H9 (cell line): Measurements from ENCODE around the gene HMCN1. TPM values are rescaled to one million over a fixed set of nuclear protein-coding genes. Genes with fewer than 3 reads are reported as not detected.

ENCODE experiments used
- DNase-seq: peaks from one replicate; pipeline ENCODE4 v3.0.0-alpha.2; 2017
- H2AFZ ChIP-seq: one replicate; pipeline ENCODE4 v1.6.1; 2013; ENCODE audit warnings: mild to moderate bottlenecking, low read length, control low read depth, moderate library complexity
- H2AK5ac ChIP-seq: 2 replicates; pipeline ENCODE4 v1.6.1; 2013; ENCODE audit warnings: low read length, control low read depth, mixed read lengths; ENCODE audit not compliant: insufficient read length
- H2BK120ac ChIP-seq: one replicate; pipeline ENCODE4 v1.6.1; 2013; ENCODE audit warnings: low read depth, mild to moderate bottlenecking, low read length, control low read depth, inconsistent platforms; ENCODE audit not compliant: poor library complexity, severe bottlenecking
- H2BK12ac ChIP-seq: 2 replicates; pipeline ENCODE4 v1.6.1; 2013; ENCODE audit warnings: low read length, control low read depth, mixed read lengths, low read depth; ENCODE audit not compliant: insufficient read length
- H2BK15ac ChIP-seq: 2 replicates; pipeline ENCODE4 v1.6.1; 2013; ENCODE audit warnings: low read depth, low read length, control low read depth
- H2BK20ac ChIP-seq: one replicate; pipeline ENCODE4 v1.6.1; 2013; ENCODE audit warnings: low read depth, mild to moderate bottlenecking, low read length, control low read depth, inconsistent platforms; ENCODE audit not compliant: poor library complexity, severe bottlenecking
- H2BK5ac ChIP-seq: 2 replicates; pipeline ENCODE4 v1.6.1; 2013; ENCODE audit warnings: low read length, control low read depth, mixed read lengths; ENCODE audit not compliant: insufficient read length
- H3K14ac ChIP-seq: 2 replicates; pipeline ENCODE4 v1.6.1; 2013; ENCODE audit warnings: low read length, control low read depth; ENCODE audit not compliant: insufficient read depth
- H3K18ac ChIP-seq: 2 replicates; pipeline ENCODE4 v1.6.1; 2013; ENCODE audit warnings: low read depth, mild to moderate bottlenecking, mixed read lengths, low read length, control low read depth; ENCODE audit not compliant: insufficient read length
- H3K23ac ChIP-seq: 2 replicates; pipeline ENCODE4 v1.6.1; 2013; ENCODE audit warnings: low read length, control low read depth, mixed read lengths, low read depth; ENCODE audit not compliant: insufficient read length
- H3K23me2 ChIP-seq: 2 replicates; pipeline ENCODE4 v1.6.1; 2013; ENCODE audit warnings: low read depth, mild to moderate bottlenecking, mixed read lengths, low read length, control low read depth; ENCODE audit not compliant: insufficient read length, poor library complexity, severe bottlenecking
- H3K27ac ChIP-seq: 2 replicates; pipeline ENCODE4 v1.5.1; 2013; ENCODE audit warnings: low read length, control low read depth, mixed read lengths, low read depth; ENCODE audit not compliant: insufficient read length
- H3K27me3 ChIP-seq: 2 replicates; pipeline ENCODE4 v1.6.1; 2013; ENCODE audit warnings: low read length, control low read depth, inconsistent platforms; ENCODE audit not compliant: insufficient read depth
- H3K4ac ChIP-seq: 2 replicates; pipeline ENCODE4 v1.6.1; 2013; ENCODE audit warnings: low read depth, mild to moderate bottlenecking, control low read depth, inconsistent platforms, low read length, moderate library complexity
- H3K4me1 ChIP-seq: 2 replicates; pipeline ENCODE4 v1.6.1; 2013; ENCODE audit warnings: low read length, control low read depth, inconsistent platforms; ENCODE audit not compliant: insufficient read depth
- H3K4me2 ChIP-seq: 2 replicates; pipeline ENCODE4 v1.6.1; 2013; ENCODE audit warnings: low read length, control low read depth, mixed read lengths; ENCODE audit not compliant: insufficient read length, insufficient read depth
- H3K56ac ChIP-seq: 2 replicates; pipeline ENCODE4 v1.6.1; 2013; ENCODE audit warnings: low read depth, mild to moderate bottlenecking, mixed read lengths, low read length, control low read depth; ENCODE audit not compliant: insufficient read length
- H3K79me1 ChIP-seq: 2 replicates; pipeline ENCODE4 v1.6.1; 2013; ENCODE audit warnings: low read depth, mild to moderate bottlenecking, moderate library complexity, low read length, control low read depth, inconsistent platforms; ENCODE audit not compliant: insufficient read depth, poor library complexity, severe bottlenecking
- H3K79me2 ChIP-seq: 2 replicates; pipeline ENCODE4 v1.6.1; 2013; ENCODE audit warnings: low read length, control low read depth, inconsistent platforms; ENCODE audit not compliant: insufficient read depth
- H3K9ac ChIP-seq: 2 replicates; pipeline ENCODE4 v1.6.1; 2013; ENCODE audit warnings: low read length, control low read depth, mixed read lengths; ENCODE audit not compliant: insufficient read length; ENCODE audit errors: extremely low read depth
- H3K9me3 ChIP-seq: one replicate; pipeline ENCODE4 v1.6.1; 2013; ENCODE audit warnings: low read depth, low read length, inconsistent platforms; ENCODE audit not compliant: control insufficient read depth
- H3T11ph ChIP-seq: one replicate; pipeline ENCODE4 v1.6.1; 2013; ENCODE audit warnings: mild to moderate bottlenecking, low read length, control low read depth, inconsistent platforms
- H4K20me1 ChIP-seq: one replicate; pipeline ENCODE4 v1.6.1; 2013; ENCODE audit not compliant: control insufficient read depth, insufficient read length, insufficient read depth
- H4K5ac ChIP-seq: 2 replicates; pipeline ENCODE4 v1.6.1; 2013; ENCODE audit warnings: low read depth, mild to moderate bottlenecking, mixed read lengths, low read length, control low read depth; ENCODE audit not compliant: insufficient read length
- H4K8ac ChIP-seq: replicated peaks from 2 replicates; pipeline ENCODE4 v1.6.1; 2013; ENCODE audit warnings: low read length, control low read depth, mixed read lengths, low read depth; ENCODE audit not compliant: insufficient read length
- H4K91ac ChIP-seq: 2 replicates; pipeline ENCODE4 v1.6.1; 2013; ENCODE audit warnings: low read depth, mild to moderate bottlenecking, moderate library complexity, mixed read lengths, low read length, control low read depth; ENCODE audit not compliant: insufficient read length
- H3K27ac Mint-ChIP-seq, 3 experiments: 2 replicates in 2 of 3; 3 replicates in 1 of 3; pipeline ENCODE4 v1.8.0; 2020 to 2021; ENCODE audit warnings: mixed read lengths in 3 of 3, mild to moderate bottlenecking in 1 of 3, moderate library complexity in 1 of 3
- H3K27me3 Mint-ChIP-seq: 2 replicates; pipeline ENCODE4 v1.8.0; 2021; ENCODE audit warnings: low read depth, mild to moderate bottlenecking, moderate library complexity, mixed read lengths
- H3K36me3 Mint-ChIP-seq, 3 experiments: 2 replicates in 2 of 3; 3 replicates in 1 of 3; pipeline ENCODE4 v1.8.0; 2020 to 2021; ENCODE audit warnings: low read depth in 3 of 3, mixed read lengths in 3 of 3; ENCODE audit not compliant: insufficient read depth in 1 of 3
- H3K4me1 Mint-ChIP-seq, 2 experiments: 2 replicates each; pipeline ENCODE4 v1.8.0; 2020; ENCODE audit warnings: mixed read lengths in 2 of 2
- H3K4me3 Mint-ChIP-seq, 2 experiments: 2 replicates in 1 of 2; 3 replicates in 1 of 2; pipeline ENCODE4 v1.8.0; 2020 to 2021; ENCODE audit warnings: mild to moderate bottlenecking in 2 of 2, mixed read lengths in 2 of 2, moderate library complexity in 1 of 2
- H3K9me3 Mint-ChIP-seq, 2 experiments: 2 replicates in 1 of 2; 3 replicates in 1 of 2; pipeline ENCODE4 v1.8.0; 2020; ENCODE audit warnings: mild to moderate bottlenecking in 2 of 2, mixed read lengths in 2 of 2, moderate library complexity in 1 of 2
- CTCF ChIP-seq: fragments of 200-600 bp; sonication (generic); conservative IDR thresholded peaks from 3 replicates; pipeline ENCODE4 v1.8.0; 2021; ENCODE audit warnings: antibody characterized with exemption, mild to moderate bottlenecking
- WGBS: extraction: QIAGEN DNeasy Blood & Tissue Kit; methylation state at CpG from one replicate; pipeline ENCODE4 v1.1.7; 2013; ENCODE audit warnings: missing lambda C conversion rate, low lambda C conversion rate, mixed read lengths; ENCODE audit not compliant: insufficient read length; ENCODE audit errors: extremely low coverage; 5-methylcytosine and 5-hydroxymethylcytosine counted together
- total RNA-seq: library from RNA; stranded (reverse); gene quantifications from 2 replicates; pipeline ENCODE4 v1.2.1, GENCODE V29; 2021

Gene HMCN1
- total RNA-seq, 1 experiment from 2014 or later: 3.3 TPM

- peak overlapping the region; percentile 50 for H2BK12ac ChIP-seq
- H4K5ac ChIP-seq: no peak overlapping the region
Measured at GRCh38 chr1:186129758-186130157, 395.6 kb downstream of the HMCN1 start.

More at GRCh38 chr1:186129758-186130157, 395.6 kb downstream of the HMCN1 start:
- H4K8ac ChIP-seq: no peak overlapping the region
- H2BK15ac ChIP-seq: no peak overlapping the region
- no peak overlapping the region for H4K91ac ChIP-seq
- TF ChIP-seq CTCF: no peak
- Mint-ChIP-seq H3K9me3 (no peaks in the 10 kb centered on the region), H3K36me3 (no peaks in the 10 kb centered on the region), H3K4me1 (no peaks in the 10 kb centered on the region), H3K4me3 (no peak overlapping the region), H3K27me3 (no peaks in the 10 kb centered on the region), H3K27ac (no peak overlapping the region)
- H3K23me2 ChIP-seq: no peaks in the 10 kb centered on the region
- H3K79me1 ChIP-seq: no peaks in the 10 kb centered on the region
- H3K4me2 ChIP-seq: no peak overlapping the region
- H3K79me2 ChIP-seq: no peaks in the 10 kb centered on the region
- no peak overlapping the region for H3K4ac ChIP-seq
- no peak overlapping the region for H2AFZ ChIP-seq
- H3T11ph ChIP-seq: no peak overlapping the region
- no peak overlapping the region for H2BK120ac ChIP-seq
- WGBS: no CpG with 5 or more reads among the region's 4 CpGs
- H3K9ac ChIP-seq: no peak overlapping the region
- no peak overlapping the region for H3K14ac ChIP-seq
- no peak overlapping the region for H3K23ac ChIP-seq
- no peak for DNase-seq
- no peak overlapping the region for H3K18ac ChIP-seq
- no peak overlapping the region for H3K27ac ChIP-seq
- no peaks in the 10 kb centered on the region for H3K4me1 ChIP-seq
- no peak overlapping the region for H2BK20ac ChIP-seq
- H2BK5ac ChIP-seq: no peak overlapping the region
- no peaks in the 10 kb centered on the region for H4K20me1 ChIP-seq
- no peak overlapping the region for H3K56ac ChIP-seq
- no peak overlapping the region for H2AK5ac ChIP-seq
- H3K27me3 ChIP-seq: no peaks in the 10 kb centered on the region
- no peaks in the 10 kb centered on the region for H3K9me3 ChIP-seq
